G401 (cell line): ENCODE data around the gene NUP98. TPM values are rescaled to one million over a fixed set of nuclear protein-coding genes. Genes with fewer than 3 reads are reported as not detected.

ENCODE experiments used
- DNase-seq: peaks from one replicate; pipeline ENCODE4 v3.0.0-alpha.2; 2015; ENCODE audit warnings: low spot score
- in situ Hi-C: cut with HindIII; loops from 2 replicates; pipeline ENCODE4 v1.10.0; 2016; ENCODE audit warnings: low sequenced_read_pairs, mixed read lengths
- total RNA-seq: library from RNA; depleted of rRNA; stranded (reverse); fragments of >200 nt; shearing (Covaris generic); gene quantifications from 2 replicates; pipeline ENCODE4 v1.2.3, GENCODE V29; 2014; rRNA removed

NUP98 gene
- total RNA-seq, 1 experiment from 2014 or later, result 150 TPM

DNA sequence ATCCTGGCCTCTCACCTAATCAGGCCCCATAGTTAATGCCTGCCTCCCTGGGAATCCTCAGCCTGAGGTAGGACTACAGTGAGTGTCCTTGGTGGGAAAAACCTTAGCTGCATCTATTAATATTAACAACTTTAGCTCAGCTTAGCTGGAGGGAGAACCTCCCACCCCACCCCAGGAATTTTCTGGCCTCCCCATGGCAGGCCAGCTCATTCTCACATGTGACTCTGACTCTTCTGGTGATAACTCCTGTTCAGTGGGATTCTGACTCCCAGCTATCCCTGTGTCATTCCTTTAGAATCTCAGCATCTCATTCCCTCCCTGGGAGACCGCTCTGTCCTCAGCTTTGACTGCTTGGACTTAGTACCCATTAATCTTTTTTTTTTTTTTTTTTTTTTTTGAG, 170.1 kb downstream of the NUP98 start:
- in situ Hi-C loops, result no loop called here
- no peak for DNase-seq

GRCh38 chr11:3626250-3626960, 170.9 kb downstream of the NUP98 start:
- no peak for DNase-seq
- in situ Hi-C loops, result no loop called here

Other genes starting within 250 kb of the NUP98 start
- 3.8 and 8.5 TPM in 2 replicates for gene ART5, start 155.6 kb downstream of the NUP98 start, total RNA-seq
- not detected in 2 replicates for gene ART1, start 152.4 kb downstream of the NUP98 start, total RNA-seq
- gene CHRNA10, start 126.2 kb downstream of the NUP98 start, total RNA-seq, result 0.20 and 0.43 TPM in 2 replicates
- 11.9 and 15.1 TPM in 2 replicates for gene PGAP2, start 11.0 kb upstream of the NUP98 start, total RNA-seq
- 8.3 and 12.0 TPM in 2 replicates for gene RHOG, start 43.4 kb upstream of the NUP98 start, total RNA-seq
- gene STIM1, start 58.1 kb upstream of the NUP98 start, total RNA-seq, result 15.4 and 28.2 TPM in 2 replicates